IPS-15b (cell line): ENCODE data around the gene EIF3D.

ENCODE experiments used
- H3K27me3 ChIP-seq: one replicate; pipeline ENCODE4 v1.6.1; 2013; ENCODE audit warnings: low read length; ENCODE audit not compliant: control insufficient read depth, insufficient read depth
- H3K36me3 ChIP-seq: one replicate; pipeline ENCODE4 v1.6.1; 2013; ENCODE audit warnings: low read length; ENCODE audit not compliant: control insufficient read depth, insufficient read depth
- H3K4me1 ChIP-seq: one replicate; pipeline ENCODE4 v1.6.1; 2013; ENCODE audit warnings: mild to moderate bottlenecking, low read length; ENCODE audit not compliant: control insufficient read depth, insufficient read depth
- H3K4me3 ChIP-seq: one replicate; pipeline ENCODE4 v1.5.1; 2013; ENCODE audit warnings: low read depth, low read length
- H3K9ac ChIP-seq: one replicate; pipeline ENCODE4 v1.6.1; 2013; ENCODE audit warnings: low read depth, mild to moderate bottlenecking, low read length
- H3K9me3 ChIP-seq: one replicate; pipeline ENCODE4 v1.6.1; 2013; ENCODE audit warnings: mild to moderate bottlenecking, low read length; ENCODE audit not compliant: control insufficient read depth, insufficient read depth

The EIF3D gene

DNA sequence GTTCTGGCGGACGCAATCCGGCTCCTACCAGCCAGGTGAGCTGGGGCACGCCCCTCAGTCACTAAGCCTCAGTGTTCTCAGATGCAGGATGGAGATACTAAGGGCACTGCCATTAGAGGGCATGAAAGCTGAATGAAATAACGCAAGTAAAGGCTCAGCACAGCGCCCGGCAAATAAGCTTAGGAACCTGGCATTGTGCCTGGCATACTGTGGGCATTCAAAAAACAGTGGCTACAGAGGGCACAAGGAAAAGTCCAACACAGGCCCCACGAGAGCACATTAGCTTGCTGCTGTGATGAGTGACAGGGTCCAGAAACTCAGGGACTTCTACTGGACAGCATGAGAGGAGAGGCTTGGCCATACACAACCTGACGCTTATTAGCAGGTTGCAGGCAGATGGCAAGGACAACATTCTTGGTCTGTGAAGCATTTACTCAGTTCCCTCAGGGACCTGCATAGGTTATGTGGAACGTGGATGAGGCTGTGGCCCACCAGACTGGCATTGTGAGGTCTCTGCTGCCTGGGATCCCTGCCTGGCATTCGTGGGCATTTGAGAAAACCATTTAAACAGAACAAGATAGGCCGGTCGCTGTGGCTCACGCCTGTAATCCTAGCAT, 59.8 kb downstream of the EIF3D start:
- H3K4me3 ChIP-seq = no peak overlapping the region
- H3K36me3 ChIP-seq = peaks cover 17% of the 10 kb centered on the region
- no peaks in the 10 kb centered on the region for H3K9me3 ChIP-seq
- H3K9ac ChIP-seq = no peak overlapping the region
- no peaks in the 10 kb centered on the region for H3K4me1 ChIP-seq
- H3K27me3 ChIP-seq = no peaks in the 10 kb centered on the region

DNA sequence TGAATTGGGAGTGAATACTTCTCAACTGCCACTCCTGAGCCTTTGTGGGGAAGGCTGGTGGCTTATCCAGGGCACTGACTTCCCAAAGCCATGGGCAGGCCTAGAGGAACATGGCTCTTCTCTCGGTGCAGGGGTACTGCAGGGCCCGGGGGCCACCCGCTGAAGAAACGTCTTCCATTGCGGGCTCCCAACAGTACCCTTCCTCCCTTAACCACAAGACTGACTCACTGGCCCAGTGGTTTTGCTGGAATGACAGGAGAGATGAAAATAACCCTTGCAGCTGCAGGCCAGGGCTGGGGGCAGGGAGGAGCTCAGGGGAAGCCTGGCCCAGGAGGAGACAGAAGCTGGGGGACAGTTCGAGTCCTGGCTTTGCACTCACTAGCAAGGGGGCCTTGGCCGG, 61.0 kb downstream of the EIF3D start:
- Histone ChIP-seq H3K4me1 (no peaks in the 10 kb centered on the region), H3K27me3 (no peaks in the 10 kb centered on the region), H3K4me3 (no peak overlapping the region), H3K36me3 (peaks cover 13% of the 10 kb centered on the region), H3K9ac (no peak overlapping the region), H3K9me3 (no peaks in the 10 kb centered on the region)

DNA sequence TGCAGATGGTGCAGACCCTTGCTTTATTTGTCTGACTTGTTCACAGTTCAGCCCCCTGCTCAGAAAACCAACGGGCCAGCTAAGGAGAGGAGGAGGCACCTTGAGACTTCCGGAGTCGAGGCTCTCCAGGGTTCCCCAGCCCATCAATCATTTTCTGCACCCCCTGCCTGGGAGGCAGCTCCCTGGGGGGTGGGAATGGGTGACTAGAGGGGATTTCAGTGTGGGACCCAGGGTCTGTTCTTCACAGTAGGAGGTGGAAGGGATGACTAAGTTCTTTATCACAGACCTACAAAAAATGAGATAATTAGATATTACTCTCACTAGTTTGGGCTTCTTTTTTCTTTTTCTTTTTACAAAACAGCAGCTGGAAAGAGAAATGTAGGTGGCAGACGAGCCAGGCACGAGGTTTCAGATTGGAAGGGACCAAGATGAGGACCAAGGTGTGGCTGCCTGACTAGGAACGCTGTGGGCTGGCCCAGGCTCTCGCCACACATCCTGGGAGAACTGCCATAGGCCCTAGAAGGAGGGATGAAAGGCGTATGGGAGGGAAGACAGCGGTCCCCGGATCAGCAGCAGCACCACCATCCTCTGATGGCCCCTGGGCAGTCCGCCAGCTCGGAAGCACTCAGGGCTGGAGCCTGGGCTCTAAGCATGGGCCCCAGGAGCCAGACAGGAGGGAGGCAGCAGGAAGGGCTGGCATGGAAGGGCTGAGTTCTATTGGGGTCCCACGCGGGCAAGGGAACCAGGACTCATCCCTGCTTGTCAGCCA, 61.7 kb downstream of the EIF3D start:
- Histone ChIP-seq H3K9me3 (no peaks in the 10 kb centered on the region), H3K4me1 (no peaks in the 10 kb centered on the region), H3K27me3 (no peaks in the 10 kb centered on the region), H3K36me3 (peaks cover 13% of the 10 kb centered on the region), H3K4me3 (no peak overlapping the region), H3K9ac (no peak overlapping the region)

DNA sequence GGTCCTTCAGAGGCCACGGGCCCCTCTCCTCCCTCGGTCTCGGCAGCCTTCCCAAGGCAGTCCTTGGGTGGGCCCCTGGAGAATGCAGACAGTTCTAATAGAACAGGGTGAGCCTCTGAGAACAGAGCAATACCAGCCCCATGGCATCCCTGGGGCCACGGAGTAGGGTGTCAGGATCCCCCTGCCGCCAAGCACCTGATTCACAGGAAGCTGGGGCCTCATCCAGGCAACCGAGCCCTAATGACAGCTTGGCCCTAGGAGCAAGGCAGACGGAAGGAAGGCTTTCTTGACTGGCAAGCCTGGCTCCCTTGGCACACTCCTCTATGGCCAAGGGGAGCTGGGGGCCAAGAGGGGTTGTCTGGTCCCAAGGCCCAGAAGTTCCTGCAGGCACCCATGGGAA, 62.7 kb downstream of the EIF3D start:
- H3K4me1 ChIP-seq = peaks cover 5% of the 10 kb centered on the region
- H3K27me3 ChIP-seq = no peaks in the 10 kb centered on the region
- H3K4me3 ChIP-seq = no peak overlapping the region
- H3K9ac ChIP-seq = no peak overlapping the region
- peaks cover 10% of the 10 kb centered on the region for H3K36me3 ChIP-seq
- H3K9me3 ChIP-seq = no peaks in the 10 kb centered on the region

GRCh38 chr22:36465232-36466021, 63.5 kb downstream of the EIF3D start:
- Histone ChIP-seq H3K27me3 (peaks cover 3% of the 10 kb centered on the region), H3K9me3 (no peaks in the 10 kb centered on the region), H3K36me3 (peaks cover 5% of the 10 kb centered on the region), H3K9ac (no peak overlapping the region), H3K4me1 (peaks cover 5% of the 10 kb centered on the region), H3K4me3 (no peak overlapping the region)

DNA sequence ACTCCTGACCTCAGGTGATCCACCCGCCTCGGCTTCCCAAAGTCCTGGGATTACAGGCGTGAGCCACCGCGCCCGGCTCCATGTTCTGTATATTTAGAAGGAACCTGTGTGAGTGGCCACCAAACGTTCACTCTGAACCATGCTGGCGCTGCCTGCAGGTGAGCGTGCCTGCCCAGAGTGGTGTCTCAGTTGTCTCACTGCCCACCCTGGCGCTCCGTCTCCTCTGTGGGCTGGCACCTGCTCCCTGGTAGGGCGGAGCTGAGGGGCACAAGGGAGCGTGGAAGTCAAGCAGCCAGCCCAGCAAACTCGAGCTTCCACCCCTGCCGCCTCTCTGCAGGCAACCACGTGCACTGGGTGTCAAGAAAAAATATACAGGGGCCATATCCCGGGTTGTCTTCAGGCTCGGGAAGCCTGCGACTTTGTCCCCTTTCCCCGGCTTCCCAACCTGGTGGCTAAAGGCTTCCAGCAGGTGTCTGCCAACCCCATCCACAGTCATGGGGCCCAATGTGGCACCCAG, 64.2 kb downstream of the EIF3D start:
- H3K27me3 ChIP-seq = peaks cover 3% of the 10 kb centered on the region
- H3K36me3 ChIP-seq = peaks cover 5% of the 10 kb centered on the region
- no peaks in the 10 kb centered on the region for H3K9me3 ChIP-seq
- no peak overlapping the region for H3K4me3 ChIP-seq
- no peak overlapping the region for H3K9ac ChIP-seq
- peaks cover 5% of the 10 kb centered on the region for H3K4me1 ChIP-seq

- Histone ChIP-seq H3K9ac (no peak overlapping the region), H3K4me3 (no peak overlapping the region), H3K27me3 (peaks cover 3% of the 10 kb centered on the region), H3K4me1 (peaks cover 8% of the 10 kb centered on the region), H3K9me3 (no peaks in the 10 kb centered on the region), H3K36me3 (peaks cover 5% of the 10 kb centered on the region)
These were observed 65.2 kb downstream of the EIF3D start for GRCh38 chr22:36463783-36464184.

DNA sequence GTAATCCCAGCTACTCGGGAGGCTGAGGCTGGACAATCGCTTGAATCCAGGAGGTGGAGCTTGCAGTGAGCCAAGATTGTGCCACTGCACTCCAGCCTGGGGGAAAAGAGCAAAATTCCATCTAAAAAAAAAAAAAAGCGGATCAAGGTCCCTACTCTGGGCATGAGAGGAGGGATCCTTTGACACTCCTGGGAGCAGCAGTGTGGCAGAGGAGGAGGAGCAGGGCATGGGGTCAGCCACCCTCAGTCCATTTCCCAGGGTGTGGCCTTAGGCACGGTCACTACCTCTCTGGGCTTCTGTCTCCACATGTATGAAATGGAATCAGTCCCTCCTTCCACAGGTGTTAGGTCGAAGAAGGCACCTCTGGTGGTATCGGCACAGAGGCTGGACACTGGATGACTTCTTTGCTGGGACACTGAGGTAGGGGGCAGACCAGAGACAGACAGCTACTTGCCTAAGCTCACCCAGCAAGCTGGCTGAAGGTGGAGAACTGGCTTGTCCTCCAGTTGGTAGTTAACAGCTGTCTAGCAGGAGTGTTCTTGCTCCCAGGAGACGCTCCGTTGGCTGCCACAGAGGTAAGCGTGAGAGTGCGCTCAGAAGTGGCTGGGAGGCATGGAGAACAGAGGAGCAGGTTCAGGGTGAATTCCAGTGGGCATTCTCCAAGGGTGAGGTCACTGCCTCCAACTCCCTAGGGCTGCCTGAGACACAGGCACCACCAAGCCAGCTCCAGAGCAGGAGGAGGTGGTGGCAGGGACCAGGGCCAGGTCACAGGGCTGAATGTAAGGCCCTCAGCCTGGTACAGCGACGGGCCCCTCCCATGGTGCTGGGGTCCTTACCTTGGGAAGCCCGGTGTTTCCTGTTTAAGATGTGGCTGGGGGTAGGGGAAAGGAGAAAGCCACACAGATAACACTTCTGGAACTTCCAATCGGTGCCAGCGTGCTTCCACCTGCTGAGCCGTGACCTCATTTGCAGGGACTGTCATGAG, 67.0 kb downstream of the EIF3D start:
- peaks cover 3% of the 10 kb centered on the region for H3K27me3 ChIP-seq
- H3K9me3 ChIP-seq = no peaks in the 10 kb centered on the region
- H3K9ac ChIP-seq = no peak overlapping the region
- H3K4me3 ChIP-seq = no peak overlapping the region
- H3K4me1 ChIP-seq = peaks cover 8% of the 10 kb centered on the region
- peaks cover 5% of the 10 kb centered on the region for H3K36me3 ChIP-seq
